Pulmonary artery endothelial cell (primary cell): Measurements from ENCODE around the gene ANKRD16. TPM values are rescaled to one million over a fixed set of nuclear protein-coding genes. Genes with fewer than 3 reads are reported as not detected.

ENCODE experiments used
- total RNA-seq: library from RNA; depleted of rRNA; stranded (reverse); fragments of >200 nt; gene quantifications from 2 replicates; pipeline ENCODE4 v1.2.3, GENCODE V29; 2014

Gene ANKRD16
- total RNA-seq, 1 donor from 2014 or later = 7.1 TPM

Other genes with a start within 250 kb of the ANKRD16 start
- 6.6 and 13.1 TPM in 2 replicates for gene ASB13, start 223.3 kb downstream of the ANKRD16 start, total RNA-seq
- 65.3 and 88.2 TPM in 2 replicates for gene TASOR2, start 205.1 kb downstream of the ANKRD16 start, total RNA-seq
- 585 and 650 TPM in 2 replicates for gene GDI2, start 76.5 kb downstream of the ANKRD16 start, total RNA-seq
- 80.9 and 124 TPM in 2 replicates for gene FBH1, start 350 bp upstream of the ANKRD16 start, total RNA-seq
- 14.5 and 16.7 TPM in 2 replicates for gene IL15RA, start 87.7 kb upstream of the ANKRD16 start, total RNA-seq
- gene IL2RA, start 172.5 kb upstream of the ANKRD16 start, total RNA-seq = not detected in 2 replicates
- gene RBM17, start 199.1 kb upstream of the ANKRD16 start, total RNA-seq = 69.5 and 94.6 TPM in 2 replicates